CD8-positive, alpha-beta memory T cell (primary cell): ENCODE data around the gene OR1G1. TPM values are rescaled to one million over a fixed set of nuclear protein-coding genes. Genes with fewer than 3 reads are reported as not detected.
"Not testable (repeated sequence)": the region's sequence is repeated elsewhere in the genome, so short reads cannot be mapped to it uniquely, and the experiment has no call there.

Source experiments
- CTCF ChIA-PET: fragments of 350-600 bp; sonication (Branson Sonifier 250); formaldehyde crosslinking; loops from one replicate; lab custom pipeline; 2021; ENCODE audit warnings: antibody characterized with exemption; lab: Charles Lee
- POLR2A ChIA-PET: fragments of 350-600 bp; sonication (Branson Sonifier 250); formaldehyde crosslinking; loops from one replicate; lab custom pipeline; 2021; ENCODE audit warnings: antibody characterized with exemption; lab: Charles Lee
- DNase-seq, 5 donors: peaks; one replicate each; pipeline versions ENCODE4 v3.0.0 to v3.0.0-alpha.2; 2020 to 2022; ENCODE audit warnings: mixed read lengths in 1 of 5
- H3K27ac ChIP-seq: one replicate; pipeline ENCODE4 v1.7.0; 2013; ENCODE audit warnings: low read depth, mild to moderate bottlenecking, low read length, moderate library complexity
- H3K27me3 ChIP-seq: 2 replicates; pipeline ENCODE4 v1.7.0; 2013; ENCODE audit warnings: low read length, mild to moderate bottlenecking; ENCODE audit not compliant: insufficient read depth, poor library complexity, severe bottlenecking
- H3K36me3 ChIP-seq: 2 replicates; pipeline ENCODE4 v1.7.0; 2013; ENCODE audit warnings: mild to moderate bottlenecking, low read length, moderate library complexity; ENCODE audit not compliant: insufficient read depth
- H3K4me1 ChIP-seq: 2 replicates; pipeline ENCODE4 v1.7.0; 2013; ENCODE audit warnings: mild to moderate bottlenecking, low read length, moderate library complexity; ENCODE audit not compliant: insufficient read depth
- H3K4me3 ChIP-seq: 2 replicates; pipeline ENCODE4 v1.7.0; 2013; ENCODE audit warnings: mild to moderate bottlenecking, low read length
- H3K9me3 ChIP-seq: 2 replicates; pipeline ENCODE4 v1.7.0; 2013; ENCODE audit warnings: mild to moderate bottlenecking, low read length
- H3K27ac Mint-ChIP-seq, 8 donors: one replicate each; pipeline ENCODE4 v1.8.0; 2020 to 2021; ENCODE audit warnings: mixed read lengths in 8 of 8, mild to moderate bottlenecking in 6 of 8, inconsistent platforms in 3 of 8, moderate library complexity in 3 of 8
- H3K27me3 Mint-ChIP-seq, 2 donors: one replicate each; pipeline ENCODE4 v1.8.0; 2020 to 2021; ENCODE audit warnings: mixed read lengths in 2 of 2, mild to moderate bottlenecking in 1 of 2, moderate library complexity in 1 of 2
- H3K36me3 Mint-ChIP-seq, 3 donors: one replicate each; pipeline ENCODE4 v1.8.0; 2020 to 2021; ENCODE audit warnings: mixed read lengths in 3 of 3, inconsistent platforms in 1 of 3, mild to moderate bottlenecking in 1 of 3
- H3K4me1 Mint-ChIP-seq, 3 donors: one replicate each; pipeline ENCODE4 v1.8.0; 2020 to 2021; ENCODE audit warnings: mixed read lengths in 3 of 3, inconsistent platforms in 1 of 3, mild to moderate bottlenecking in 1 of 3
- H3K4me3 Mint-ChIP-seq, 7 donors: one replicate each; pipeline ENCODE4 v1.8.0; 2020 to 2021; ENCODE audit warnings: mixed read lengths in 7 of 7, mild to moderate bottlenecking in 6 of 7, moderate library complexity in 4 of 7, inconsistent platforms in 2 of 7
- H3K9me3 Mint-ChIP-seq, 5 donors: one replicate each; pipeline ENCODE4 v1.8.0; 2020 to 2022; ENCODE audit warnings: mixed read lengths in 5 of 5, mild to moderate bottlenecking in 3 of 5, moderate library complexity in 2 of 5, inconsistent platforms in 1 of 5
- polyA plus RNA-seq: library from polyadenylated mRNA; unstranded; fragments of 300-500 nt; fragmentation: Illumina TruSeq; gene quantifications from one replicate; pipeline ENCODE4 v1.2.3, GENCODE V29; 2021
- total RNA-seq, 2 experiments: library from RNA; stranded (reverse); gene quantifications; one replicate each; pipeline ENCODE4 v1.2.3, GENCODE V29; 2021

The OR1G1 gene
- total RNA-seq (not detected), polyA plus RNA-seq (not detected)

DNA sequence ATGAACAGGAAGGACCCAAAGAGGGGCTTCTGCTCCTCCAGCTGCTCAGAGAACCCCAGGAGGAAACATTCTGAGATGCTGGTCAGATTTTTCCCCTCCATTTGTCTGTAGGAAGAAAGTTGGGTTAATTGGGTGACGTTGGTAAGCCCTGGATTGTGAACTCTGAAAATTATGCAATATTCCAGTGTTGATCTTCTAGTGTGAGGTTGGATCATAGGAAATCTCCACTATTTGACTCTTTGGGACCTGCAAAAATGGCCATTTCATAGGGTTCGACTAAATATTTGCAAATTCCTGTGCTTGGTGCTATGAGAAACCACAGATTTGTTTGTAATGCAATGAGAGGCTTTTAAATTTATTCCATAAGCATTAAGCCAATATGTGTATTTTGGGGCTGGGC, at the start of gene OR1G1:
Gene OR1G1 (minus strand): TSS at position 101 of the 400 bp plus-strand sequence. CDS start 0 bp downstream, at position 101.
- no peak within 1 kb of the TSS for H3K27ac ChIP-seq
- POLR2A ChIA-PET: no interaction called here

DNA sequence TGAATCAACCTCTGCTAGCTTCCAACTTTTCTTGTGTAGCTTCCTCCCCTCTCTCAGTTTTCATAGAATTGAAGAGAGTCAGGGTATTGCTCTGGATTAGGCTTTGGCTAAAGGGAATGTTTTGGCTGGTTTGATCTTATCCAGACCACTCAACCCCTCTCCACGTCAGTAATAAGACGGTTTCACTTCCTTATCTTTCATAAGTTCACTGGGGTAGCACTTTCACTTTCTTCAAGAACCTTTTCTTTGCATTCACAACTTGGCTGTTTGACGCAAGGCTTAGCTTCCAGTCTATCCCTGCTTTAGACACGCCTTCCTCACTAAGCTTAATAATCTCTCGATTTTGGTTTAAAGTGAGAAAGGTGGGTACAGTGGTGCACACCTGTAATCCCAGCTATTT, 40.2 kb upstream of the OR1G1 start:
- no peak overlapping the region for H3K27ac Mint-ChIP-seq
- Histone ChIP-seq H3K9me3 (no peaks in the 10 kb centered on the region), H3K27me3 (no peaks in the 10 kb centered on the region), H3K36me3 (no peaks in the 10 kb centered on the region), H3K4me3 (no peak overlapping the region), H3K27ac (no peak overlapping the region), H3K4me1 (no peaks in the 10 kb centered on the region)
- DNase-seq: no peak
- no peak overlapping the region for H3K4me3 Mint-ChIP-seq
- H3K9me3 Mint-ChIP-seq: peaks cover 8 to 18% (median 15%) of the 10 kb centered on the region in 5 donors
- H3K27me3 Mint-ChIP-seq: peaks cover 17 to 70% of the 10 kb centered on the region in 2 donors
- CTCF ChIA-PET: no interaction called here
- H3K36me3 Mint-ChIP-seq: peaks cover 0 to 12% (median 0%) of the 10 kb centered on the region in 3 donors
- H3K4me1 Mint-ChIP-seq: peaks cover 0 to 9% (median 4%) of the 10 kb centered on the region in 3 donors
- POLR2A ChIA-PET: no interaction called here

More for the DNA sequence above, at the start of gene OR1G1:
- H3K27ac Mint-ChIP-seq: no peak within 1 kb of the TSS
- H3K27me3 Mint-ChIP-seq: peaks cover 19 to 75% of the 10 kb centered on the region in 2 donors
- no peaks in the 10 kb centered on the region for H3K4me1 ChIP-seq
- no peak for DNase-seq
- H3K27me3 ChIP-seq: peaks cover 7% of the 10 kb centered on the region
- CTCF ChIA-PET: no interaction called here
- no peaks in the 10 kb centered on the region for H3K36me3 Mint-ChIP-seq
- no peaks in the 10 kb centered on the region for H3K9me3 ChIP-seq
- no peak within 1 kb of the TSS for H3K4me3 Mint-ChIP-seq
- H3K4me3 ChIP-seq: no peak within 1 kb of the TSS
- H3K36me3 ChIP-seq: no peaks in the 10 kb centered on the region
- no peaks in the 10 kb centered on the region for H3K4me1 Mint-ChIP-seq
- H3K9me3 Mint-ChIP-seq: no peaks in the 10 kb centered on the region

DNA sequence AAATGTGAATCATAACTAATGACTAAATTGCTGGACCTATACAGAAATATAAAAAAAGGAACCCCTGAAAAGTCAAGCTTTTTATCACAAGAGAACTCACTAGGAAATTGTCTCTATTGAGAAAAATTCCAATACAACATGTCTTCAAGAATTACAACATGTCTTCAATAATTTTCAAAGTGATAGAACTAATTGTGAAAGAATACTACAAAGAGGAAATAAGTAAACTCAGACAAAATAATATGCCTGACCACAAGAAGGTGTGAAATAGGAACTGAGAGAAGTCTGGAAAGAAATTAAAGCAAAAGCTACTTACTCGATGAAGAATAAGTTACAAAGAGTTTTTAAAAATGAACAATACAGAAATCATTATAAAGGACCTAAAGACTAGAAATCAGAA, 29.9 kb upstream of the OR1G1 start:
- H3K4me3 ChIP-seq: no peak overlapping the region
- POLR2A ChIA-PET: no interaction called here
- H3K27me3 ChIP-seq: no peaks in the 10 kb centered on the region
- no peaks in the 10 kb centered on the region for H3K4me1 ChIP-seq
- Mint-ChIP-seq H3K4me3 (no peak overlapping the region), H3K4me1 (no peaks in the 10 kb centered on the region), H3K27ac (no peak overlapping the region), H3K36me3 (peaks cover 0 to 2% (median 0%) of the 10 kb centered on the region in 3 donors), H3K9me3 (peaks cover 0 to 5% (median 0%) of the 10 kb centered on the region in 5 donors), H3K27me3 (peaks cover 29 to 56% of the 10 kb centered on the region in 2 donors)
- no peaks in the 10 kb centered on the region for H3K9me3 ChIP-seq
- no peak for DNase-seq
- no peak overlapping the region for H3K27ac ChIP-seq
- no peaks in the 10 kb centered on the region for H3K36me3 ChIP-seq
- CTCF ChIA-PET: no interaction called here

DNA sequence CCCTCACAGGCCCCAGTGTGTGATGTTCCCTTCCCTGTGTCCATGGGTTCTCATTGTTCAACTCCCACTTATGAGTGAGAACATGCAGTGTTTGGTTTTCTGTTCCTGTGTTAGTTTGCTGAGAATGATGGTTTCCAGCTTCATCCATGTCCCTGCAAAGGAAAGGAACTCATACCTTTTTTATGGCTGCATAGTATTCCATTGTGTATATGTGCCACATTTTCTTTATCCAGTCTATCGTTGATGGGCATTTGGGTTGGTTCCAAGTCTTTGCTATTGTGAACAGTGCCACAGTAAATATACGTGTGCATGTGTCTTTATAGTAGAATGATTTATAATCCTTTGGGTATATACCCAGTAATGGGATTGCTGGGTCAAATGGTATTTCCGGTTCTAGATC, 10.1 kb upstream of the OR1G1 start:
- CTCF ChIA-PET, H3K4me3 ChIP-seq, H3K27ac ChIP-seq, H3K27me3 ChIP-seq, H3K4me3 Mint-ChIP-seq, DNase-seq, H3K9me3 ChIP-seq, H3K4me1 Mint-ChIP-seq, POLR2A ChIA-PET, H3K36me3 Mint-ChIP-seq, H3K36me3 ChIP-seq, H3K4me1 ChIP-seq, H3K27ac Mint-ChIP-seq: not testable (repeated sequence)
- peaks cover 5 to 16% (median 8%) of the 10 kb centered on the region in 5 donors for H3K9me3 Mint-ChIP-seq
- H3K27me3 Mint-ChIP-seq: peaks cover 10 to 27% of the 10 kb centered on the region in 2 donors

DNA sequence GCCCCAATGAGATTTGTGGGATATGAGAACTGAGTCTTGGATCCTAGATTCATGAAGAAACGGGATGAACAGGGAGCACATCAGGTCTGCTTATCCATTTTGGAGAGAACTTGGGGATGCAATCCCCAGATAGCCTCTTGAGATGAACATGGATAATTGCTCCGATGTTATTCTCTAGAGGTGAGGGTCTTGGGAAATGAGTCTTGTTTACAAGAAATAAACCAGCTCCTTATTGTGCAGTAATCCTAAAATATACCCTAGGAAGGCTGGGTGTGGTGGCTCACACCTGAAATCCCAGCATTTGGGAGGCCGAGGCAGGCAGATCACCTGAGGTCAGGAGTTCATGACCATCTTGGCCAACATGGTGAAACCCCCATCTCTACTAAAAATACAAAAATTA, 23.0 kb downstream of the OR1G1 start, which contains the start of gene OR1D2:
Gene OR1D2 (minus strand): TSS at position 101 of the 400 bp plus-strand sequence. CDS start 11,426 bp downstream, outside the sequence.
- CTCF ChIA-PET: no interaction called here
- H3K9me3 Mint-ChIP-seq: peaks cover 19 to 32% (median 23%) of the 10 kb centered on the region in 5 donors
- no peak within 1 kb of the TSS for H3K4me3 Mint-ChIP-seq

More for the DNA sequence above, 23.0 kb downstream of the OR1G1 start, which contains the start of gene OR1D2:
- Mint-ChIP-seq H3K27ac (no peak within 1 kb of the TSS), H3K36me3 (peaks cover 0 to 8% (median 0%) of the 10 kb centered on the region in 3 donors), H3K4me1 (no peaks in the 10 kb centered on the region), H3K27me3 (peaks cover 13 to 45% of the 10 kb centered on the region in 2 donors)
- no peaks in the 10 kb centered on the region for H3K27me3 ChIP-seq
- no peaks in the 10 kb centered on the region for H3K9me3 ChIP-seq
- DNase-seq: no peak
- POLR2A ChIA-PET: no interaction called here
- no peak within 1 kb of the TSS for H3K4me3 ChIP-seq
- H3K4me1 ChIP-seq: no peaks in the 10 kb centered on the region
- H3K36me3 ChIP-seq: no peaks in the 10 kb centered on the region
- no peak within 1 kb of the TSS for H3K27ac ChIP-seq

Other genes with a start within 250 kb of the OR1G1 start
- gene OR1D5, start 63.9 kb downstream of the OR1G1 start, total RNA-seq: not detected
- gene OR1D5, start 63.9 kb downstream of the OR1G1 start, polyA plus RNA-seq: 0.32 TPM
- not detected for gene OR1D2, start 23.1 kb downstream of the OR1G1 start, total RNA-seq
- gene OR1D2, start 23.1 kb downstream of the OR1G1 start, polyA plus RNA-seq: not detected
- gene OR1A2, start 70.0 kb upstream of the OR1G1 start, total RNA-seq: not detected
- gene OR1A2, start 70.0 kb upstream of the OR1G1 start, polyA plus RNA-seq: not detected
- gene OR1A1, start 80.1 kb upstream of the OR1G1 start, total RNA-seq: not detected
- not detected for gene OR1A1, start 80.1 kb upstream of the OR1G1 start, polyA plus RNA-seq
- under 1 TPM; 0.46 to 0.82 TPM for gene OR3A1, start 170.8 kb upstream of the OR1G1 start, total RNA-seq
- gene OR3A1, start 170.8 kb upstream of the OR1G1 start, polyA plus RNA-seq: not detected